Fibroblast of skin of right biceps (primary cell): ENCODE measurements around the gene WDR83.

Experiments used
- DNase-seq: peaks from one replicate; pipeline ENCODE4 v3.0.0-alpha.2; 2013

Gene WDR83

DNA sequence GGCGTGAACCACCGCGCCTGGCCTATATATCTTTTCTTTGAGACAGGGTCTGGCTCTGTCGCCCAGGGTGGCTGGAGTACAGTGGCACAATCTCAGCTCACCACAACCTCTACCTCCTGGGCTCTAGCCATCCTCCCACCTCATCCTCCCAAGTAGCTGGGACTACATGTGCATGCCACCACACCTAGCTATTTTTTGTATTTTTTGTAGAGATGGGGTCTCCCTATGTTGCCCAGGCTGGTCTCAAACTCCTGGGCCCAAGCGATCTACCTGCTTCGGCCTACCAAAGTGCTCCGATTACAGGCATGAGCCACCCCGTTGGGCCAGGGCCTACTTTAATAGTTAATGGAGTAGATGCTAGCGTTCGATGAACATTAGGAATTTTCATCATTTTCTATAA lies 53.7 kb downstream of the WDR83 start:
- no peak for DNase-seq

DNA sequence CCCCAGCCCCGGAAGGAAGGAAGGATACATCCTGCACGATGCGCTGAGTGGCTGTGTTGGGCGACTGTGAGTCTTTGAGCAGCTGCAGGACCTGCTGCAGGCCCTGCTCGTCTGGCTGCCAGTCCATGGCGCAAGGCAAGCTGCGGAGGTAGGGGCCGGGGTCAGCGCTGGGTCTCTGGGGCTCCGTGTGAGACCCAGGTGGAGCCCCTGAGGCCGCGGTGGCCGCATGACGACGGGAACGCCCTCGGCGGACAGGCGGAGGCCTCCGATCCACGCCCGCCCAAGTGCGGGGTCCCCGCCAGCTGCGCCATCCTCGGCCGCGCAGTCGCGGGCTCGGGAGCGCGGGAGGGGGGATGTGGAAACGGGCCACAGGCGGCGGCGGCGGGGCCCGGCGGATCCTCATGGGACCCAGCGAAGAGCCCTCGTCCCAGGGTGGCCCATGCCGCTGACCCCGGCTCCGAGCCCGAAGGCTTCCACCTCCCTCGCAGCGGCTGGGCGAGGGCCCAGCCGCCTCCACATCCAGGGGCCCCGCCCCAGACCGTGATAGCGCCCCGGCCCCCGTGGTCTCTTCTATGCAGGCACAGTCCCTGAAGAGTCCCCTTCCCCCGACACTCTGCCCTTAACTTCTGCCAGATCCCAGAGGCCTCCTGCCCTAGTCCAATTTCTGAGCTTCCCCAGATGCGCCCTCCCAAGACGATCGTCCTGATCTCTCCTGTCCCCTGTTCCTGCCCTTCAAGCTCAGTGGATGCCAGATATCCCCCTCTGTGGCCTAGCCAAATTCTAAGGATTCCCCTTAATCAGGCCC lies 54.4 kb downstream of the WDR83 start:
- no peak for DNase-seq

DNA sequence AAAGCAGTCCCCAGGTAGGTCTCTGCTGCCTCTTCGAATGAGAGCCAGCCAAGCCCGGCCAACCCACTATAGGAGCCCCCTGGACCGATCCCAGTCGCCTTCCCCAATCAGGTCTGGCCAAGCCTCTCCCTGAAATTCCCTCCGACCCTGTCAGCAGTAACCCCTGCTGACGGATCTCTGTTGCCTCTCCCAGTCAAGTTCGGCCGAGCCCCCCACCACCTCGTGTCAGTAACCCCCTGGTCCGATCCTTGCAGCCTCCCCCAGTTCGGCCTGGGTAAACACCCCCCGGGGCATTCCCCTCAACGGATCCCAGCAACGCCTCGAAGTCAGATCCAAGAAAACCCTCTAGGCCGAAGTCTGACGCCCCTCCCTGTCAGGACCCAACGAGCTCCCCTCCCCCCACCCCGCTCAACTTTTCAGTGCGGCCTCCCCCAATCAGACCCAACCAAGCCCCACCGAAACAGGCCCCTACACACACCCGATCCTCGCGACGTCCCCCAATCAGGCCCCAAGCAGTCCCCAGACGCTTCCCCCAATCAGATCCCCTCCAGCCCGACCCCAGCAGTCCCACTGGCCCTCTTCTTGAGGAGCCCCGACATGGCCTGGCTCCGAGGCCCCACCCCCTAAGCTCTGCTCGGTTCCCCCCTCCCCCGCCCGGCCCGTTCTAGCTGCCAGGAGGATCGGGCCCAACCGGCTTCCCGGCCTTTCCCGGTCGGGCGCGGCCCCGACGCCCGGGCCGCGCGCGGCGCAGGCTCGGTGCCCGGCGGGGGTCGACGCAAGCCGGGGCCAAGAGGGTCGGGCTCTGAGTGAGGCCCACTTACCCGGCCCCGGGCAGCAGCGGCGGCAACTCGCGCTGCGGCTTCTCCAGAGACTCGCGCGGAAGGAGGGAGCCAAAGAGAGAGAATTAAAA lies 55.3 kb downstream of the WDR83 start:
- peak; percentile 84 for DNase-seq

DNA sequence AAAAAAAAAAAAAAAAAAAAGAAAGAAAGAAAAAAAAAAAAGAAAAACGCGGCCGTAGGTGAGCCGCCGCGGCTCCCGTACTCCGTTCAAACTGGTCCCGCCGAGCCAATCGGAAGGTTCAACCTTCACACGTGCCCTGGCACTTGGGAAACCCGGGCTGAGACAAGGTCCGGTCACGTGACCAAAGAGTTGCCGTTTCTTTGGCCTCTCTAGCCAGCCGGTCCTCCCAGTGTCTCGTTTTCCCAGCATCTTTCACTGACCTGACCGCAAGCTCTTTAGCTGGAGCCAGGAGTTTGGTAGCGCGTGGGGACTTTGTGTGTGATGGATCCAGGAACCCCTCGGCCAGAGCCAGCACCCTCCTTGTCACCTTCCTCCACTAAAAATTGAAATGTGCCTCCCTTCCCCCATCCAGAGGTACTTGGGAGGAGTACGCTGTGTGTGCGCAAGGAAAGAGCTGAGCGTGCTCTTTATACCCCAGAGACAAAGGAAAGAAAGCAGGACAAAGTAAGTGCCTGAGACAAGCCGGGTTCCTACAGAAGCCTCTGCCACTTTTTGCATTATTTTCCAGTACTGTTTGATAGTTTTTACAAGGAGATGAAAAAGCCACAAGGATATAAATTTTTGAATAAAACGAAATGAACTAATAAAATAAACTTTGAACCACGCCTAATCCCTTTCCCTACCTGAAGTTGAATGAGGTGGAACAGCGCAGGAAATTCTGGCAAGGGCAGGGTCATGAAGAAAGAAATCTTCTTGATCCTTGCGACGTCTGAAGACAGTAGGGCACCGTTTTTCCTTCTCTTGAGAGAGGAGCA lies 56.2 kb downstream of the WDR83 start:
- peak; percentile 100 for DNase-seq

DNA sequence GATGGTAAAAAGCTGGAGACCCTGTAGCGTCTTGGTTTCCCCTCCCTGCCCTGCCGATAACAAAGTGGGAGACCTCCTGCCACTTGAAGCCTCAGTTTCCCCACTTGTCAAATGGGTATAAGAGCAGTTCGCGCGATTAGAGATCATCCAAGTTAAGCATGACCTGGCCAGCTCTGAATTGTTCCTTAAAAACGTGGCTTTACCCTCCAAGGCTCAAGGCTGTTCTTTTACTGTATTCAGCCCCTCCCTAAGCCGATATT lies 56.7 kb downstream of the WDR83 start:
- no peak for DNase-seq

DNA sequence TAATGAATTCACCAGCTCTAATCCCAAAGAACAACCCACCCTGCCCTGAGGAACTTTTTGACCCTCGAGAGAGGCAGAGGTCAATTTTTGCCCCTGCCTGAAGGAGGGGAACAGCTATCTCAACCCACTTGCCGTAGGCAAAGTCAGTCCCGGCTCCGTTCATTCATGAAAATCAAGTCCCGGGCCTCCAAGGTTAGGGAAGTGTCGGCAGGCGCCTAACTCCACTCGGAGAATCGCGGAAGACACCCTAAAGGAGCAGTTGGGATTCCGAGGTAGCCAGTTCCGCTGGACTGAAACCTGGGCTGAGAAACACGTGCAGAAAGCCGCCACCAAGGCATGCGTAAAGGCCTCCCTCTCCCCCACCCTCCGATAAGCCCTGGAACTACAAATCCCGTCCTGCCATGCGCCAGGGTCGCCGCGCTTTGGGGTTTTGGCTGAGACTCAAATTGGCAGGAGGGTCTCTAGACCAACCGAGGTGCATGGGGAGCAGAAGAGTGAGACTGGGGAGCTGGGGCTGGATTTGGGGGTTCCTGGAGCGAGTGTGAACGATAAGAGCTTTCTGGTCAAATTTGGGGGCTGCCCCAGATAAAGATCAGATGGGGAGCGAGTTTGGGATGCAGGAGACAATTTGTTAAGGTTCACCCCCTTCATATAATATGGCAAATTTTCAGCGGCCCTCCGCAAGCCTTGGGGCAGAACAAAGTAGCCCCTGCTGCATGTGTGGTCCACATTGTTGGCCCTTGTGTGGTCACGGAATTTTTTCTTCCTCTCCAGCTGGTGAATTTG lies 57.2 kb downstream of the WDR83 start, which contains the start of gene TNPO2:
TNPO2 (minus strand) TSS at position 292 of the 786 bp plus-strand sequence. CDS start 2,955 bp downstream, outside the sequence.
- DNase-seq, result peak; percentile 70
